NB4 (cell line): Measurements from ENCODE around the gene UBE2G1.

Source experiments
- MYC ChIP-seq: IDR thresholded peaks from 2 replicates; pipeline ENCODE4 v1.6.1; 2011; ENCODE audit warnings: low read depth, low read length
- POLR2A ChIP-seq: IDR thresholded peaks from 2 replicates; pipeline ENCODE4 v1.6.1; 2011; ENCODE audit warnings: mild to moderate bottlenecking; ENCODE audit not compliant: insufficient read length; ENCODE audit errors: extremely low read depth
- TF ChIP-seq, protein P1 (sequence below): IDR thresholded peaks from one replicate; pipeline ENCODE4 v1.5.1; 2012; ENCODE audit warnings: low read depth, low read length
- TF ChIP-seq, protein P2 (sequence below): IDR thresholded peaks from 2 replicates; pipeline ENCODE4 v1.6.1; 2011; ENCODE audit warnings: low read depth, low read length

GRCh38 chr17:4293572-4293971 lies 72.9 kb downstream of the UBE2G1 start:
- TF ChIP-seq, protein P1, sequence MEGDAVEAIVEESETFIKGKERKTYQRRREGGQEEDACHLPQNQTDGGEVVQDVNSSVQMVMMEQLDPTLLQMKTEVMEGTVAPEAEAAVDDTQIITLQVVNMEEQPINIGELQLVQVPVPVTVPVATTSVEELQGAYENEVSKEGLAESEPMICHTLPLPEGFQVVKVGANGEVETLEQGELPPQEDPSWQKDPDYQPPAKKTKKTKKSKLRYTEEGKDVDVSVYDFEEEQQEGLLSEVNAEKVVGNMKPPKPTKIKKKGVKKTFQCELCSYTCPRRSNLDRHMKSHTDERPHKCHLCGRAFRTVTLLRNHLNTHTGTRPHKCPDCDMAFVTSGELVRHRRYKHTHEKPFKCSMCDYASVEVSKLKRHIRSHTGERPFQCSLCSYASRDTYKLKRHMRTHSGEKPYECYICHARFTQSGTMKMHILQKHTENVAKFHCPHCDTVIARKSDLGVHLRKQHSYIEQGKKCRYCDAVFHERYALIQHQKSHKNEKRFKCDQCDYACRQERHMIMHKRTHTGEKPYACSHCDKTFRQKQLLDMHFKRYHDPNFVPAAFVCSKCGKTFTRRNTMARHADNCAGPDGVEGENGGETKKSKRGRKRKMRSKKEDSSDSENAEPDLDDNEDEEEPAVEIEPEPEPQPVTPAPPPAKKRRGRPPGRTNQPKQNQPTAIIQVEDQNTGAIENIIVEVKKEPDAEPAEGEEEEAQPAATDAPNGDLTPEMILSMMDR, result no peak
- TF ChIP-seq, protein P2, sequence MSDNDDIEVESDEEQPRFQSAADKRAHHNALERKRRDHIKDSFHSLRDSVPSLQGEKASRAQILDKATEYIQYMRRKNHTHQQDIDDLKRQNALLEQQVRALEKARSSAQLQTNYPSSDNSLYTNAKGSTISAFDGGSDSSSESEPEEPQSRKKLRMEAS, result no peak
- TF ChIP-seq POLR2A, result no peak
- TF ChIP-seq MYC, result no peak
